A673 (cell line): Measurements from ENCODE around the gene PRF1.

Experiments used
- EZH2 ChIP-seq: fragments of 200-600 bp; sonication (generic); IDR thresholded peaks from 2 replicates; pipeline ENCODE4 v1.6.1; 2017; ENCODE audit warnings: borderline replicate concordance, low read depth, mild to moderate bottlenecking, mixed read lengths, antibody characterized with exemption, low read length; ENCODE audit not compliant: poor library complexity, severe bottlenecking
- TF ChIP-seq, protein P1 (sequence below): fragments of 300-800, 200-600 bp; sonication (generic); conservative IDR thresholded peaks from 2 replicates; pipeline ENCODE4 v1.5.1; 2017; ENCODE audit warnings: low read depth, mild to moderate bottlenecking, antibody characterized with exemption, low read length, moderate library complexity, mixed read lengths

DNA sequence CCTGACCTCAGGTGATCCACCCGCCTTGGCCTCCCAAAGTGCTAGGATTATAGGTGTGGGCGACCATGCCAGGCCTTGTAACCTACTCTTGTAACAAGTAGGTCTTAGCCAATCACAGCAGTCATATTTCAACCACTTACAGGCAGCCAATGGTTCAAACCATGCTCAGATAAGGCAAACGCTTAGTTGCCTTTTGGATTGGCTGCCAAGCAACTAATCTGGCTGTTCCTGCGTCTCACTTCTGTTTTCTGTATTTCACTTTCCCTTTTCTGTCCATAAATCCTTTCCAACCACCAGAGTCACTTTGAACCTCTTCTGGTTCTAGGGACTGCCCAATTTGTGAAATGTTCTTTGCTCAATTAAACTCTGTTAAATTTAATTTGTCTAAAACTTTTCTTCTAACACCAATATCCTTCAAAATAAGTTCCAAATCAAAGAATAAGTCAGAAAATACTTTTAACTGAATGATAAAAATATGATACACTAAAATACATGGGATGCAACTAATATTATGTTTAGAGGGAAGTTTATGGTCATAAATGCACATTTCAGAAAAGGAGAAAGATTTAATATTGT is 19.1 kb upstream of the PRF1 start:
- TF ChIP-seq, protein P1, sequence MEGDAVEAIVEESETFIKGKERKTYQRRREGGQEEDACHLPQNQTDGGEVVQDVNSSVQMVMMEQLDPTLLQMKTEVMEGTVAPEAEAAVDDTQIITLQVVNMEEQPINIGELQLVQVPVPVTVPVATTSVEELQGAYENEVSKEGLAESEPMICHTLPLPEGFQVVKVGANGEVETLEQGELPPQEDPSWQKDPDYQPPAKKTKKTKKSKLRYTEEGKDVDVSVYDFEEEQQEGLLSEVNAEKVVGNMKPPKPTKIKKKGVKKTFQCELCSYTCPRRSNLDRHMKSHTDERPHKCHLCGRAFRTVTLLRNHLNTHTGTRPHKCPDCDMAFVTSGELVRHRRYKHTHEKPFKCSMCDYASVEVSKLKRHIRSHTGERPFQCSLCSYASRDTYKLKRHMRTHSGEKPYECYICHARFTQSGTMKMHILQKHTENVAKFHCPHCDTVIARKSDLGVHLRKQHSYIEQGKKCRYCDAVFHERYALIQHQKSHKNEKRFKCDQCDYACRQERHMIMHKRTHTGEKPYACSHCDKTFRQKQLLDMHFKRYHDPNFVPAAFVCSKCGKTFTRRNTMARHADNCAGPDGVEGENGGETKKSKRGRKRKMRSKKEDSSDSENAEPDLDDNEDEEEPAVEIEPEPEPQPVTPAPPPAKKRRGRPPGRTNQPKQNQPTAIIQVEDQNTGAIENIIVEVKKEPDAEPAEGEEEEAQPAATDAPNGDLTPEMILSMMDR = no peak
- TF ChIP-seq EZH2 = no peak
